ENCODE data around the gene PANX3. TPM values are rescaled to one million over a fixed set of nuclear protein-coding genes. Genes with fewer than 3 reads are reported as not detected.
"Not testable (repeated sequence)": the region's sequence is repeated elsewhere in the genome, so short reads cannot be mapped to it uniquely, and the experiment has no call there.

Gene PANX3
- total RNA-seq, 1 donor: not detected

DNA sequence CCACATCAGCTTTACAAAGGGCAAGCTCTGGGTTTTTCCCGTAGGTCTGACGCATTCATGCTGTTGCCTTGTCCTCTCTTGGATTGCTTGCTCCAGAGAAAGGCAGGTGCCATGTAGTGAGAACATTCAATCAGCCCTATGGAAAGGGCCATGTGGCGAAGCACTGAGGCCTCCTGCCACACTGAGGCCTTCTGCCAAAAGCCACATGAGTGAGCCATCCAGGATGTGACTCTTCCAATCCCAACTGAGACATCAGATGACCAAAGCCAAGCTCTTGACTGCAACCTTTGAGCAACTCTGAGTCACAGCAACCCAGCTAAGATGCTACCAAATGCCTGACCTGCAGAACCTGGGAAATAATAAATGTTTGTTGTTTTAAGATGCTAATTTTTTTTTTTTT is 9.0 kb upstream of the PANX3 start:
- TF ChIP-seq, protein P1, sequence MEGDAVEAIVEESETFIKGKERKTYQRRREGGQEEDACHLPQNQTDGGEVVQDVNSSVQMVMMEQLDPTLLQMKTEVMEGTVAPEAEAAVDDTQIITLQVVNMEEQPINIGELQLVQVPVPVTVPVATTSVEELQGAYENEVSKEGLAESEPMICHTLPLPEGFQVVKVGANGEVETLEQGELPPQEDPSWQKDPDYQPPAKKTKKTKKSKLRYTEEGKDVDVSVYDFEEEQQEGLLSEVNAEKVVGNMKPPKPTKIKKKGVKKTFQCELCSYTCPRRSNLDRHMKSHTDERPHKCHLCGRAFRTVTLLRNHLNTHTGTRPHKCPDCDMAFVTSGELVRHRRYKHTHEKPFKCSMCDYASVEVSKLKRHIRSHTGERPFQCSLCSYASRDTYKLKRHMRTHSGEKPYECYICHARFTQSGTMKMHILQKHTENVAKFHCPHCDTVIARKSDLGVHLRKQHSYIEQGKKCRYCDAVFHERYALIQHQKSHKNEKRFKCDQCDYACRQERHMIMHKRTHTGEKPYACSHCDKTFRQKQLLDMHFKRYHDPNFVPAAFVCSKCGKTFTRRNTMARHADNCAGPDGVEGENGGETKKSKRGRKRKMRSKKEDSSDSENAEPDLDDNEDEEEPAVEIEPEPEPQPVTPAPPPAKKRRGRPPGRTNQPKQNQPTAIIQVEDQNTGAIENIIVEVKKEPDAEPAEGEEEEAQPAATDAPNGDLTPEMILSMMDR (IDR thresholded peaks at IDR 0.05; ENCODE audit: extremely low read depth, low read depth, low read length): no peak
- H3K4me1 ChIP-seq (ENCODE audit: insufficient read depth, low read length): no peaks in the 10 kb centered on the region
- no peak overlapping the region for H3K27ac ChIP-seq (ENCODE audit: low read depth, low read length)
- no peak for DNase-seq (ENCODE audit: insufficient read length, low spot score, missing footprints)
- no peaks in the 10 kb centered on the region for H3K36me3 ChIP-seq (ENCODE audit: insufficient read depth, low read length)
- no peak overlapping the region for H2AFZ ChIP-seq (ENCODE audit: low read length)
- H3K27me3 ChIP-seq (ENCODE audit: insufficient read depth, low read length): peaks cover 3% of the 10 kb centered on the region
- no peaks in the 10 kb centered on the region for H3K79me2 ChIP-seq (ENCODE audit: insufficient read depth, low read length)
- H3K4me3 ChIP-seq (ENCODE audit: insufficient read depth, low read length): no peak overlapping the region
- H4K20me1 ChIP-seq (ENCODE audit: insufficient read depth, low read length): no peaks in the 10 kb centered on the region
- no peaks in the 10 kb centered on the region for H3K9me3 ChIP-seq (ENCODE audit: low read depth, low read length)
- no peak overlapping the region for H3K4me2 ChIP-seq (ENCODE audit: insufficient read depth, low read length)

DNA sequence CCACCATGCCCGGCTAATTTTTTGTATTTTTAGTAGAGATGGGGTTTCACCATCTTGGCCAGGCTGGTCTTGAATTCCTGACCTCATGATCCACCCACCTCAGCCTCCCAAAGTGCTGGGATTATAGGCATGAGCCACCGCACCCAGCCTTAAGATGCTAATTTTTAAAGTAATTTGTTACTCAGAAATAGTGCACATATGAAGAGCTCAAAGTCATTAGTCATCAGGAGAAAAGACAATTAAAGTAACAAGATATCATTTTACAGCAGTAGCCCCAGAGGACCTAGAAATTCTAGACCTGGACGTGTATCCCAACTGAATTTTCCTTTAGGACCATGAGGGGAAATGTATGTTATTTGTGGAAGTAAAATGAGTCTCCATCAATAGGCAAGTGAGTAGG is 8.5 kb upstream of the PANX3 start:
- not testable (repeated sequence) for H3K27me3 ChIP-seq (ENCODE audit: insufficient read depth, low read length); H3K27ac ChIP-seq (ENCODE audit: low read depth, low read length); DNase-seq (ENCODE audit: insufficient read length, low spot score, missing footprints); H3K4me1 ChIP-seq (ENCODE audit: insufficient read depth, low read length); H2AFZ ChIP-seq (ENCODE audit: low read length); H4K20me1 ChIP-seq (ENCODE audit: insufficient read depth, low read length); H3K79me2 ChIP-seq (ENCODE audit: insufficient read depth, low read length); H3K4me2 ChIP-seq (ENCODE audit: insufficient read depth, low read length); H3K9me3 ChIP-seq (ENCODE audit: low read depth, low read length); H3K4me3 ChIP-seq (ENCODE audit: insufficient read depth, low read length); H3K36me3 ChIP-seq (ENCODE audit: insufficient read depth, low read length)

DNA sequence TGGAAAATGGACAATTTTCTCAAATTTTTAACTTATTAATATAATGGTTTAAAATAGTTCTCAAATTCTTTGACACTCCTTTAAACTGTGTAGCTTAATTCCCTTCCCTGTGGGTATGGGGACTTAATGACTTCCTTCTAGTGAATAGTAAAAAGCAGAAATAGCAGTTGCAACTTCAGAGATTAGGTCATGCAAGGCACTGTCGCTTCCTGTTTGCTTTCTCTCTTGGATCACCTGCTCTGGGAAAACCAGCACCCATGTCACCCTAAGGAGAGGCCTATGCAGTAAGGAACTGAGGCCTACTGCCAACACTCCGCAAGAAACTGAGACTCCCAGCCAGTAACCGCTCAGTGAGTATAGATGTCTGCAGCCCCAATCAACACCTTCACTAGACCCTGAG is 5.5 kb upstream of the PANX3 start:
- TF ChIP-seq, protein P1 (IDR thresholded peaks at IDR 0.05; ENCODE audit: extremely low read depth, low read depth, low read length): no peak

DNA sequence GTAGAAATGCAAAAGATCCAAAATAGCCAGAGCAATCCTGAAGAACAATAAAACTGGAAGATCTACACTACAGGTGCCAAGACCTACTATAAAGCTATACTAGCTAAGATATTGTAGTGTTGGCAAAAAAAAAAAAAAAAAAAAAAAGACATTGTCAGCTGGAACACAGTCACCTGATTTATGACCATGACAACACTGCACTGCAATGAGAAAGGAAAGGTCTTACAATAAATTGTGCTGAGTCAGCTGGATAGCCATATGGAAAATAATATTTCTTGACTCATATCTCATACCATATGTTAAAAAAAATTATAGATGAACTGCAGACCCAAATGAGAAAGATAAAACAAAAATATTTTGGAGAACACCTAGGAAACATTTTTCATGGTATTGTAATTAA is 3.1 kb upstream of the PANX3 start:
- no peak overlapping the region for H3K4me3 ChIP-seq (ENCODE audit: insufficient read depth, low read length)
- H3K36me3 ChIP-seq (ENCODE audit: insufficient read depth, low read length): no peaks in the 10 kb centered on the region
- DNase-seq (ENCODE audit: insufficient read length, low spot score, missing footprints): no peak
- no peaks in the 10 kb centered on the region for H4K20me1 ChIP-seq (ENCODE audit: insufficient read depth, low read length)
- no peaks in the 10 kb centered on the region for H3K4me1 ChIP-seq (ENCODE audit: insufficient read depth, low read length)
- H3K27me3 ChIP-seq (ENCODE audit: insufficient read depth, low read length): no peaks in the 10 kb centered on the region
- H2AFZ ChIP-seq (ENCODE audit: low read length): no peak overlapping the region
- TF ChIP-seq, protein P1 (IDR thresholded peaks at IDR 0.05; ENCODE audit: extremely low read depth, low read depth, low read length): no peak
- H3K4me2 ChIP-seq (ENCODE audit: insufficient read depth, low read length): no peak overlapping the region
- H3K27ac ChIP-seq (ENCODE audit: low read depth, low read length): no peak overlapping the region
- no peaks in the 10 kb centered on the region for H3K9me3 ChIP-seq (ENCODE audit: low read depth, low read length)
- H3K79me2 ChIP-seq (ENCODE audit: insufficient read depth, low read length): no peaks in the 10 kb centered on the region

More for the DNA sequence above, 5.5 kb upstream of the PANX3 start:
- Histone ChIP-seq H4K20me1 (ENCODE audit: insufficient read depth, low read length) (no peaks in the 10 kb centered on the region), H2AFZ (ENCODE audit: low read length) (no peak overlapping the region), H3K27me3 (ENCODE audit: insufficient read depth, low read length) (no peaks in the 10 kb centered on the region), H3K36me3 (ENCODE audit: insufficient read depth, low read length) (no peaks in the 10 kb centered on the region), H3K9me3 (ENCODE audit: low read depth, low read length) (no peaks in the 10 kb centered on the region), H3K79me2 (ENCODE audit: insufficient read depth, low read length) (no peaks in the 10 kb centered on the region), H3K4me3 (ENCODE audit: insufficient read depth, low read length) (no peak overlapping the region), H3K4me1 (ENCODE audit: insufficient read depth, low read length) (no peaks in the 10 kb centered on the region), H3K27ac (ENCODE audit: low read depth, low read length) (no peak overlapping the region), H3K4me2 (ENCODE audit: insufficient read depth, low read length) (no peak overlapping the region)
- no peak for DNase-seq (ENCODE audit: insufficient read length, low spot score, missing footprints)
